ENCODE measurements around the gene RB1.

Gene RB1

DNA sequence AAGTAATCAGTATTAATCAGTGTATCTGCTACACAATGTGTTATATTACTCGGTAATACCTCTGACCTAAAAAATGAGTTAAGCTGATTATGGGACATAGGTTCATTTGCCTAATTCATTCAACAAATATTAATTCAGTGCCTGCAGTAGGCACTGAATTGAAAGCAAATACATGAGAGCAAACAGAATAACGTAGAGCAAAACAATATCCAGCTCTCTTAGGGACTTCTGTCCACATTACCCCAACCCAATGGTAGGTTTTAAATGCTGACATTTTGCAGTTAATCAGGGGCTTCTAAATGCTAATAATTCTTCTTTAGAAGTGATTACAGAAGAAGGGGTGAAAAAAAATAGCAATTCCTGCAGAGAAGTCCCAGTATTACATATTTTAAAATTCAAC is 224.4 kb downstream of the RB1 start:
- no peak overlapping the region for H3K9ac ChIP-seq
- no peak overlapping the region for H3K4me2 ChIP-seq (ENCODE audit: low read length)
- peaks cover 5% of the 10 kb centered on the region for H3K4me1 ChIP-seq
- no peak overlapping the region for H3K4me3 ChIP-seq (ENCODE audit: low read depth, low read length)
- H3K36me3 ChIP-seq (ENCODE audit: control insufficient read depth, insufficient read depth, low read length), result no peaks in the 10 kb centered on the region
- H2AFZ ChIP-seq, result no peak overlapping the region
- no peak for TF ChIP-seq CTCF (IDR thresholded peaks at IDR 0.05)
- peaks cover 2% of the 10 kb centered on the region for H3K79me2 ChIP-seq
- H3K27me3 ChIP-seq (ENCODE audit: control insufficient read depth, insufficient read depth, low read length), result no peaks in the 10 kb centered on the region
- H3K27ac ChIP-seq, result no peak overlapping the region
- no peaks in the 10 kb centered on the region for H3K9me3 ChIP-seq (ENCODE audit: control insufficient read depth, low read length)

DNA sequence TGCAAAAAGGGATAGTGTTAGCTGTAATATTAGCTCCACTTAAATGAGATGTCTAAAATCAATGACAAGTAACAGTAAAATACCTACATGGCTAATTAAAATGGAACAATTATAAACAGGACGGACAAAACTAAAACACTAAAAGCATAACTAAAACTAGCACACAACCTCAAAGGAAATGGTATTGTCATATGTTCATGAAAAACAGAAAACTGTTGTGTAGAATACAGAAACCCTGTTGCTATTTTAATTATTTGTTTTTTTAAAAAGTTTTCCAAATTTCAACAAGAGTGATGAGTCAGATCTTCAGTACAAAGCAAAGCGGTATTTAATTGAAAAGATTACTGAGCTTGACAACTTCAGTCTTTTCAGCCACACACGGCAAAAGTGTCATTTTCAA is 225.2 kb downstream of the RB1 start:
- H3K9ac ChIP-seq, result no peak overlapping the region
- H3K36me3 ChIP-seq (ENCODE audit: control insufficient read depth, insufficient read depth, low read length), result no peaks in the 10 kb centered on the region
- H3K79me2 ChIP-seq, result no peaks in the 10 kb centered on the region
- TF ChIP-seq CTCF (IDR thresholded peaks at IDR 0.05), result no peak
- no peak overlapping the region for H3K4me2 ChIP-seq (ENCODE audit: low read length)
- no peaks in the 10 kb centered on the region for H3K9me3 ChIP-seq (ENCODE audit: control insufficient read depth, low read length)
- no peak overlapping the region for H3K27ac ChIP-seq
- no peak overlapping the region for H3K4me3 ChIP-seq (ENCODE audit: low read depth, low read length)
- no peak overlapping the region for H2AFZ ChIP-seq
- no peaks in the 10 kb centered on the region for H3K27me3 ChIP-seq (ENCODE audit: control insufficient read depth, insufficient read depth, low read length)
- peaks cover 5% of the 10 kb centered on the region for H3K4me1 ChIP-seq

GRCh38 chr13:48530833-48531232 is 227.3 kb downstream of the RB1 start:
- no peak overlapping the region for H3K27ac ChIP-seq
- no peaks in the 10 kb centered on the region for H3K27me3 ChIP-seq (ENCODE audit: control insufficient read depth, insufficient read depth, low read length)
- TF ChIP-seq CTCF (IDR thresholded peaks at IDR 0.05), result no peak
- H3K4me3 ChIP-seq (ENCODE audit: low read depth, low read length), result no peak overlapping the region
- peak overlapping the region; percentile 98 for H2AFZ ChIP-seq
- no peaks in the 10 kb centered on the region for H3K79me2 ChIP-seq
- peaks cover 5% of the 10 kb centered on the region for H3K4me1 ChIP-seq
- no peaks in the 10 kb centered on the region for H3K36me3 ChIP-seq (ENCODE audit: control insufficient read depth, insufficient read depth, low read length)
- H3K9ac ChIP-seq, result no peak overlapping the region
- no peak overlapping the region for H3K4me2 ChIP-seq (ENCODE audit: low read length)
- H3K9me3 ChIP-seq (ENCODE audit: control insufficient read depth, low read length), result no peaks in the 10 kb centered on the region

Measured in parathyroid adenoma (tissue), 2 donors.